GM12878 (cell line): ENCODE data around the gene BCAR3. TPM values are rescaled to one million over a fixed set of nuclear protein-coding genes. Genes with fewer than 3 reads are reported as not detected.
A peak's percentile ranks its signal among the peaks of the same experiment; 100 is the strongest.

ENCODE experiments used
- ASH2L ChIP-seq: fragments of 300-600, 200-600 bp; sonication (generic); IDR thresholded peaks from 2 replicates; pipeline ENCODE4 v1.6.1; 2017; ENCODE audit warnings: low read depth, mild to moderate bottlenecking, borderline replicate concordance
- ATF3 ChIP-seq: IDR thresholded peaks from 2 replicates; pipeline ENCODE4 v1.6.1; 2011; ENCODE audit warnings: low read depth, mild to moderate bottlenecking, low read length, moderate library complexity, borderline replicate concordance; ENCODE audit errors: extremely low read depth
- BHLHE40 ChIP-seq, 2 experiments: fragments of 450-650 bp in 1 of 2; IDR thresholded peaks; 2 replicates each; pipeline ENCODE4 v1.6.1; 2011 to 2017; ENCODE audit warnings: low read depth in 2 of 2, borderline replicate concordance in 1 of 2, improper control_type of control experiment in 1 of 2, low read length in 1 of 2, mild to moderate bottlenecking in 1 of 2
- CBX3 ChIP-seq: fragments of 200-600 bp; sonication (generic); IDR thresholded peaks from 2 replicates; pipeline ENCODE4 v1.6.1; 2016; ENCODE audit warnings: low read depth, borderline replicate concordance
- CBX5 ChIP-seq: sonication (generic); IDR thresholded peaks from 2 replicates; pipeline ENCODE4 v1.6.1; 2016; ENCODE audit warnings: low read depth, moderate library complexity, mild to moderate bottlenecking, inconsistent platforms
- CHD4 ChIP-seq: fragments of 200-600 bp; sonication (generic); IDR thresholded peaks from 2 replicates; pipeline ENCODE4 v1.6.1; 2016; ENCODE audit warnings: mild to moderate bottlenecking
- E2F8 ChIP-seq: fragments of 450-650 bp; IDR thresholded peaks from 2 replicates; pipeline ENCODE4 v1.6.1; 2018; ENCODE audit warnings: mild to moderate bottlenecking, low read depth, moderate library complexity; ENCODE audit not compliant: partially characterized antibody
- HDAC6 ChIP-seq: fragments of 200-600 bp; sonication (generic); IDR thresholded peaks from one replicate; pipeline ENCODE4 v1.8.0; 2017; ENCODE audit warnings: antibody characterized with exemption; ENCODE audit not compliant: unreplicated experiment
- IRF4 ChIP-seq: IDR thresholded peaks from 2 replicates; pipeline ENCODE4 v1.6.1; 2011; ENCODE audit warnings: low read depth, low read length
- KAT2A ChIP-seq: conservative IDR thresholded peaks from 2 replicates; pipeline ENCODE4 v1.6.1; 2011; ENCODE audit warnings: low read depth, low read length; ENCODE audit not compliant: control insufficient read depth
- MEF2B ChIP-seq: fragments of 450-650 bp; IDR thresholded peaks from 2 replicates; pipeline ENCODE4 v1.6.1; 2018; ENCODE audit warnings: mild to moderate bottlenecking, moderate library complexity; ENCODE audit not compliant: partially characterized antibody, poor library complexity, severe bottlenecking
- MLLT1 ChIP-seq: fragments of 450-650 bp; IDR thresholded peaks from 2 replicates; pipeline ENCODE4 v1.6.1; 2016; ENCODE audit warnings: mild to moderate bottlenecking
- RAD51 ChIP-seq: fragments of 450-650 bp; IDR thresholded peaks from 2 replicates; pipeline ENCODE4 v1.6.1; 2016; ENCODE audit warnings: moderate library complexity, mild to moderate bottlenecking, inconsistent platforms
- RELA ChIP-seq: fragments of 450-650 bp; IDR thresholded peaks from 2 replicates; pipeline ENCODE4 v1.8.0; 2014; ENCODE audit warnings: borderline replicate concordance; ENCODE audit not compliant: partially characterized antibody
- SMAD5 ChIP-seq: IDR thresholded peaks from 2 replicates; pipeline ENCODE4 v1.6.1; 2016; ENCODE audit warnings: antibody characterized with exemption, low read depth
- STAT3 ChIP-seq: IDR thresholded peaks from 2 replicates; pipeline ENCODE4 v1.6.1; 2011; ENCODE audit warnings: low read depth, low read length, improper control_type of control experiment
- YY1 ChIP-seq: IDR thresholded peaks from 2 replicates; pipeline ENCODE4 v1.6.1; 2011; ENCODE audit warnings: low read depth, mild to moderate bottlenecking, low read length
- ZBTB40 ChIP-seq: fragments of 450-650 bp; IDR thresholded peaks from 2 replicates; pipeline ENCODE4 v1.6.1; 2016; ENCODE audit warnings: mild to moderate bottlenecking, moderate library complexity, borderline replicate concordance
- polyA plus RNA-seq, 11 experiments: library from polyadenylated mRNA; depleted of rRNA in 4 of 11; unstranded in 6 of 11; stranded (reverse) in 5 of 11; fragments of >200 nt; fragmentation: Nextera tagmentation in 4 of 11; fragmentation: Illumina TruSeq in 1 of 11; extraction: Ambion mirVana in 4 of 11; extraction: Trizol in 1 of 11; gene quantifications; 1 replicate in 1 of 11; 2 replicates in 10 of 11; pipeline versions ENCODE4 v1.2.1 to v1.2.3, GENCODE V29; 2011 to 2016; ENCODE audit warnings: inconsistent platforms in 2 of 11, missing spikeins in 2 of 11, low read depth in 1 of 11
- total RNA-seq, 4 experiments: library from RNA; depleted of rRNA in 3 of 4; stranded (reverse); fragments of >200 nt in 3 of 4; fragmentation: Illumina TruSeq in 1 of 4; extraction: Trizol in 1 of 4; gene quantifications; 2 replicates each; pipeline versions ENCODE4 v1.2.1 to v1.2.3, GENCODE V29; 2013 to 2021

The BCAR3 gene
- total and polyA plus RNA-seq, 10 of the 15 experiments (the other 5 are each of a cell fraction or from before 2014, with no cell fraction given), result 1.3 to 6.6 (median 1.8) TPM

GRCh38 chr1:93710499-93711453, 29.1 kb upstream of the BCAR3 start (continued):
- TF ChIP-seq E2F8 (no peak), RELA (no peak), ASH2L (no peak), IRF4 (no peak), ZBTB40 (no peak), HDAC6 (no peak), BHLHE40 (IDR thresholded peaks at IDR 0.05; ENCODE audit: borderline replicate concordance in 1 of 2, low read depth in 2 of 2, low read length in 1 of 2) (peak; percentile 16 to 61; a peak in 2 of 4 replicates), CBX3 (no peak), RAD51 (peak; percentile 44; the same call in 1 of the 2 replicates), STAT3 (no peak), MLLT1 (no peak), ATF3 (no peak), CBX5 (no peak), SMAD5 (no peak), CHD4 (no peak), KAT2A (no peak), MEF2B (peak; percentile 68), YY1 (0 out of 2 replicates have a peak, but pooled peaks have one; percentile 14)
